Fibroblast of villous mesenchyme (primary cell): ENCODE measurements around the gene SERPINB5. TPM values are rescaled to one million over a fixed set of nuclear protein-coding genes. Genes with fewer than 3 reads are reported as not detected.
A peak's percentile ranks its signal among the peaks of the same experiment; 100 is the strongest.

Source experiments
- DNase-seq: peaks from one replicate; pipeline ENCODE4 v3.0.0-alpha.2; 2010; ENCODE audit warnings: low read depth
- H3K4me3 ChIP-seq: 2 replicates; pipeline ENCODE4 v1.5.1; 2011; ENCODE audit warnings: low read depth, mild to moderate bottlenecking, low read length
- total RNA-seq: library from RNA; depleted of rRNA; stranded (reverse); fragments of >200 nt; gene quantifications from 2 replicates; pipeline ENCODE4 v1.2.3, GENCODE V29; 2012
- TF ChIP-seq, protein P1 (sequence below): IDR thresholded peaks from 2 replicates; pipeline ENCODE4 v1.5.1; 2012; ENCODE audit warnings: low read depth, mild to moderate bottlenecking, low read length; ENCODE audit not compliant: insufficient read depth

SERPINB5 gene
- total RNA-seq, 1 donor, result not detected

DNA sequence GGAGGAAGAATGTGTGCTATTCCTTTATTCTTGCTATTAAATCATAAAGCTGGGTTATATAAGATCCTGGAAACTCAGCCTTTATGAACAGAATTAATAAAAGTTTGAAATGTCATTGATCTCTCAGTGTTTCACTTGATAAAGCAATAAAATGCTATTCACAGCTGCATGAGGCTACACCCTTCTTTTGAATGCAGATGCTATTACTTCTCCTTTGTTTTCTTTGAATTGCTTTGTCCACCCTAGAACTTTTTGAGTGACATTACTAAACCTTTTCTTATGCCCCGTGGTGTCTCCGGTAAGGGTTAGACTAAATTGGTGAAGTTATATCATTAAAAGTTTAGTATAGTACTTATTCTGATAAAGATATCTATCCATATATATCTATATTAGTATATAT lies 18.9 kb downstream of the SERPINB5 start:
- DNase-seq, result no peak
- no peak overlapping the region for H3K4me3 ChIP-seq
- TF ChIP-seq, protein P1, sequence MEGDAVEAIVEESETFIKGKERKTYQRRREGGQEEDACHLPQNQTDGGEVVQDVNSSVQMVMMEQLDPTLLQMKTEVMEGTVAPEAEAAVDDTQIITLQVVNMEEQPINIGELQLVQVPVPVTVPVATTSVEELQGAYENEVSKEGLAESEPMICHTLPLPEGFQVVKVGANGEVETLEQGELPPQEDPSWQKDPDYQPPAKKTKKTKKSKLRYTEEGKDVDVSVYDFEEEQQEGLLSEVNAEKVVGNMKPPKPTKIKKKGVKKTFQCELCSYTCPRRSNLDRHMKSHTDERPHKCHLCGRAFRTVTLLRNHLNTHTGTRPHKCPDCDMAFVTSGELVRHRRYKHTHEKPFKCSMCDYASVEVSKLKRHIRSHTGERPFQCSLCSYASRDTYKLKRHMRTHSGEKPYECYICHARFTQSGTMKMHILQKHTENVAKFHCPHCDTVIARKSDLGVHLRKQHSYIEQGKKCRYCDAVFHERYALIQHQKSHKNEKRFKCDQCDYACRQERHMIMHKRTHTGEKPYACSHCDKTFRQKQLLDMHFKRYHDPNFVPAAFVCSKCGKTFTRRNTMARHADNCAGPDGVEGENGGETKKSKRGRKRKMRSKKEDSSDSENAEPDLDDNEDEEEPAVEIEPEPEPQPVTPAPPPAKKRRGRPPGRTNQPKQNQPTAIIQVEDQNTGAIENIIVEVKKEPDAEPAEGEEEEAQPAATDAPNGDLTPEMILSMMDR, result no peak

- no peak overlapping the region for H3K4me3 ChIP-seq
- DNase-seq, result peak; percentile 22
- TF ChIP-seq, protein P1, result peak; percentile 73
These were observed 29.0 kb downstream of the SERPINB5 start for GRCh38 chr18:63505566-63506335.

GRCh38 chr18:63506336-63506646 lies 29.5 kb downstream of the SERPINB5 start:
- DNase-seq, result no peak
- TF ChIP-seq, protein P1, result no peak
- no peak overlapping the region for H3K4me3 ChIP-seq

- no peak for DNase-seq
- H3K4me3 ChIP-seq, result no peak overlapping the region
- TF ChIP-seq, protein P1, result no peak
These were observed 31.8 kb downstream of the SERPINB5 start for GRCh38 chr18:63508596-63508995.

DNA sequence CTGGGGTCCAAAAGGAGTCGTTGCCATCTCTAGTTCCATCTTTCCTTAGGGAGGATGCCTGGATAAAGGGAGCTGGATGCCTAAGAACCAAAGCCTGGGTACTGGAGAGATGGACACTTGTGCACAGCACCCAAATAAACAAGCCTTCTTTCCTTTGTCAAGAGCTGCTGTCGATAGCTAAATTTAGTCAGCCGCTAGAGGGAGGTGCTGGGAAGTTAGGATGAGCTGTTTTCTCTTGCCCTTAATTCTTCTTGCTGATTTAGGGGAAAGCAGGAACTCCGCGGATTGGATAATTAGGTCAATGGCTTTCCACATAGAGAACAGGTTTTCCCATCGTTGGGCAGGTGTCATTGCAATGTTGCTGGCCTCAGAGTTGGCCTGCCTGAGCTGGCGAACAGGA lies 34.5 kb downstream of the SERPINB5 start:
- DNase-seq, result peak; percentile 54
- TF ChIP-seq, protein P1, result peak; percentile 77
- H3K4me3 ChIP-seq, result no peak overlapping the region

GRCh38 chr18:63514326-63514725 lies 37.6 kb downstream of the SERPINB5 start:
- H3K4me3 ChIP-seq, result no peak overlapping the region
- no peak for DNase-seq
- TF ChIP-seq, protein P1, result no peak

GRCh38 chr18:63514888-63515678 lies 38.3 kb downstream of the SERPINB5 start:
- no peak for DNase-seq
- no peak overlapping the region for H3K4me3 ChIP-seq
- TF ChIP-seq, protein P1, result no peak
